Upper lobe of right lung (tissue), 1 donor: ENCODE results near the gene IQSEC1. TPM values are rescaled to one million over a fixed set of nuclear protein-coding genes. Genes with fewer than 3 reads are reported as not detected.

Source experiments
- ATAC-seq: fragments of 200-7000 bp; cut with Tn5 transposase; one replicate; pipeline ENCODE4 v1.9.1; 2020; ENCODE audit warnings: mild to moderate bottlenecking, moderate library complexity
- DNase-seq: peaks from one replicate; pipeline ENCODE4 v3.0.0-alpha.2; 2020
- H3K27ac ChIP-seq: fragments of 200-600 bp; one replicate; pipeline ENCODE4 v1.8.0; 2022
- H3K27me3 ChIP-seq: fragments of 200-600 bp; one replicate; pipeline ENCODE4 v1.8.0; 2022; ENCODE audit warnings: mild to moderate bottlenecking
- H3K36me3 ChIP-seq: fragments of 200-600 bp; one replicate; pipeline ENCODE4 v1.8.0; 2022
- H3K4me1 ChIP-seq: fragments of 200-600 bp; one replicate; pipeline ENCODE4 v1.8.0; 2022
- H3K4me3 ChIP-seq: fragments of 200-600 bp; one replicate; pipeline ENCODE4 v1.8.0; 2022; ENCODE audit warnings: mild to moderate bottlenecking
- H3K9me3 ChIP-seq: fragments of 200-600 bp; one replicate; pipeline ENCODE4 v1.8.0; 2022
- intact Hi-C: fragments of 100-400 bp; cut with DNase I; formaldehyde crosslinking; loops from one replicate; pipeline ENCODE4 v1.11.0; 2022
- total RNA-seq: library from RNA; stranded (reverse); fragmentation: NEBNext Ultra II Directional; extraction: Animal tissue kit (Norgen Biotek cat#: 25700); gene quantifications from one replicate; pipeline ENCODE4 v1.2.1, GENCODE V29; 2021
- TF ChIP-seq, protein P1 (sequence below): fragments of 200-600 bp; IDR thresholded peaks from one replicate; pipeline ENCODE4 v1.8.0; 2022; ENCODE audit warnings: antibody characterized with exemption
- donor health status: DM: no; HTN: yes; CAD: no; lungs with severe emphysema.

The IQSEC1 gene
- total RNA-seq, 1 donor from 2014 or later, result 61.6 TPM

GRCh38 chr3:13069495-13069894, 3.7 kb downstream of the IQSEC1 start:
- TF ChIP-seq, protein P1, sequence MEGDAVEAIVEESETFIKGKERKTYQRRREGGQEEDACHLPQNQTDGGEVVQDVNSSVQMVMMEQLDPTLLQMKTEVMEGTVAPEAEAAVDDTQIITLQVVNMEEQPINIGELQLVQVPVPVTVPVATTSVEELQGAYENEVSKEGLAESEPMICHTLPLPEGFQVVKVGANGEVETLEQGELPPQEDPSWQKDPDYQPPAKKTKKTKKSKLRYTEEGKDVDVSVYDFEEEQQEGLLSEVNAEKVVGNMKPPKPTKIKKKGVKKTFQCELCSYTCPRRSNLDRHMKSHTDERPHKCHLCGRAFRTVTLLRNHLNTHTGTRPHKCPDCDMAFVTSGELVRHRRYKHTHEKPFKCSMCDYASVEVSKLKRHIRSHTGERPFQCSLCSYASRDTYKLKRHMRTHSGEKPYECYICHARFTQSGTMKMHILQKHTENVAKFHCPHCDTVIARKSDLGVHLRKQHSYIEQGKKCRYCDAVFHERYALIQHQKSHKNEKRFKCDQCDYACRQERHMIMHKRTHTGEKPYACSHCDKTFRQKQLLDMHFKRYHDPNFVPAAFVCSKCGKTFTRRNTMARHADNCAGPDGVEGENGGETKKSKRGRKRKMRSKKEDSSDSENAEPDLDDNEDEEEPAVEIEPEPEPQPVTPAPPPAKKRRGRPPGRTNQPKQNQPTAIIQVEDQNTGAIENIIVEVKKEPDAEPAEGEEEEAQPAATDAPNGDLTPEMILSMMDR, result no peak
- no peaks in the 10 kb centered on the region for H3K36me3 ChIP-seq
- DNase-seq (no peak), ATAC-seq (peak; percentile 34)
- peaks cover 4% of the 10 kb centered on the region for H3K4me1 ChIP-seq
- H3K27me3 ChIP-seq, result peaks cover 25% of the 10 kb centered on the region
- H3K9me3 ChIP-seq, result no peaks in the 10 kb centered on the region
- H3K27ac ChIP-seq, result no peak overlapping the region
- H3K4me3 ChIP-seq, result no peak overlapping the region
- intact Hi-C loops, result no loop called here

DNA sequence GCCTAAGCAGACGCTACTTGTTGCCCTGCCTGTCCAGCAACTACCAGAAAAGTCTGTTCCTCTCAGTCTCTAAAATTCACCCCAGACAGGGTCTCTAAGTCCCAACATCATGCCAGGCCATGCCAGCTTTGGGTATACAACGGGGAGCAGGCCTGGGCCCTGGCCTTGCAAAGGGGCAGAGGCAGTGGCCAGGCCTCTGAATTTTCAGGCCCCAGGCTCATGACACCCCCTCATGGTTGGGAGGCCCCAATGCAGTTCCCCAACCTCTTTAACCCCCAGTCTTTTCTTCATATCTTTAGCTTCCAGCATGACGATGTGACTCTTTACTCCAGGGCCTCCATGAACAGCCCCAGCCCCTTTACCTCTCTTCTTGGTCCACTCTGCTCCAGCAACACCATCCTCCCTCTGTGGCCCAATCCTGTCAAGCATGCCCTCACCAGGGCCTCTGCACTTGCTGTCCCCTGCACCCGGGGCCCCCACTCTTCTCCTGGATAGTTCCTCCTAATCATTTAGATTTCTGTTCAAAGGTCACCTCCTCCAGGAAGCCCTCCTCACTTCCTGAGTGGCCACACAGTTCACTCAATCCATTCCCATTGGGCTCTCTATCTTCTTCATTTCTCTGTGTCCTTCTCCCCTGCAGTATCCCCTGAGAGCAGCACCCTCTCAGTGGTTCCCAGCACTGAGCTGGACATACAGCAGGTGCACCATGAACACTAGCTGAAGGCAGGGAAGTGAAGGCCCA, 4.8 kb downstream of the IQSEC1 start:
- intact Hi-C loops, result no loop called here
- Histone ChIP-seq H3K4me1 (peaks cover 4% of the 10 kb centered on the region), H3K4me3 (no peak overlapping the region), H3K27me3 (peaks cover 14% of the 10 kb centered on the region), H3K27ac (peak overlapping the region; percentile 3), H3K9me3 (no peaks in the 10 kb centered on the region), H3K36me3 (no peaks in the 10 kb centered on the region)
- DNase-seq (no peak), ATAC-seq (no peak)
- TF ChIP-seq, protein P1, result no peak

GRCh38 chr3:13067778-13068177, 5.5 kb downstream of the IQSEC1 start:
- Histone ChIP-seq H3K36me3 (no peaks in the 10 kb centered on the region), H3K27ac (no peak overlapping the region), H3K9me3 (no peaks in the 10 kb centered on the region), H3K4me1 (no peaks in the 10 kb centered on the region), H3K4me3 (no peak overlapping the region), H3K27me3 (peaks cover 7% of the 10 kb centered on the region)
- ATAC-seq (no peak), DNase-seq (no peak)
- intact Hi-C loops, result no loop called here
- TF ChIP-seq, protein P1, result no peak

DNA sequence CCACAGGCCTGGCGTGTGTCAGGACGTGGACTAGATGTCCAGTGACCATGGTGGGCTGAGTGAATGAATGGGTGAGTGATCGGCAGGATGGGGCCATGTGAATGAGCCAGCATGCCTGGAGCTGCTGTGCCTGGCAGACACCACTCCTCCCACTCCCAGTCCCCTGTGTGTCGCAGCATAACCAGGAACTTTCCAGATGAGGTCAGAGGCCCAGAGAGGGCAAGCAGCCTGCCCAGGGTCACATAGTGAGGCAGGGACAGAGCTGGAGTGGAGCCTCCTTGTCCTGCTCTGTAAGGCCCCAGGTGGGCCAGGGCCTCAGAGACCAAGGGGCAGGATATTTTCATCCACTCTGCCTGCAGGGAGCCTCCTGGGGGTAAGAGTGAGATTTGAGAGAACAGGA, 6.4 kb downstream of the IQSEC1 start:
- H3K36me3 ChIP-seq, result no peaks in the 10 kb centered on the region
- no peaks in the 10 kb centered on the region for H3K4me1 ChIP-seq
- no peaks in the 10 kb centered on the region for H3K9me3 ChIP-seq
- TF ChIP-seq, protein P1, result no peak
- H3K27ac ChIP-seq, result no peak overlapping the region
- H3K4me3 ChIP-seq, result no peak overlapping the region
- intact Hi-C loops, result no loop called here
- DNase-seq (no peak), ATAC-seq (no peak)
- no peaks in the 10 kb centered on the region for H3K27me3 ChIP-seq

DNA sequence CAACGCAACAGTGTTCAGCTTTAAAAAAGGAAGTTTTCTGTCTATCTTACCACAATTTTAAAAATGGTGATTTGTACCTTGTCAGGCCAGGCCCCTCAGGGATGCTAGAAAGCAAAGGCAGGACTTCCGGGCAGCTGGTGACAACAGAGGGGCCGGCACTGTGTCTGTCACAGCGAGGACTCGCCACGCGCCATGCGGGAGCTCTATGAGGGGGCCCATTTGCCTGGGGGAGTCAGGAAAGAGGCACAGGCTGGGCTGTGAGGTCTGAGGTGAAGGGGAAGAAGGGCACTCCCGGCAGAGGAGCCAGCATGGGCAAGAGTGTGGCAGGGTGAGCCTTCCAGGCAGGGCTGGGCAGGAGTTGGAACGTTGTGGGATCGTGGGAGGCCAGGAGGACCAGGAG, 7.0 kb downstream of the IQSEC1 start:
- Histone ChIP-seq H3K36me3 (no peaks in the 10 kb centered on the region), H3K27me3 (no peaks in the 10 kb centered on the region), H3K9me3 (no peaks in the 10 kb centered on the region), H3K4me3 (no peak overlapping the region), H3K27ac (no peak overlapping the region), H3K4me1 (no peaks in the 10 kb centered on the region)
- TF ChIP-seq, protein P1, result no peak
- ATAC-seq, result no peak
- no peak for DNase-seq
- intact Hi-C loops, result no loop called here
